ENCODE results near the gene TUFM.

- TF ChIP-seq ZNF565 (CRISPR knock-in tag; conservative IDR thresholded peaks at IDR 0.05; ENCODE audit: low read depth): no peak
- TF ChIP-seq, protein P1, sequence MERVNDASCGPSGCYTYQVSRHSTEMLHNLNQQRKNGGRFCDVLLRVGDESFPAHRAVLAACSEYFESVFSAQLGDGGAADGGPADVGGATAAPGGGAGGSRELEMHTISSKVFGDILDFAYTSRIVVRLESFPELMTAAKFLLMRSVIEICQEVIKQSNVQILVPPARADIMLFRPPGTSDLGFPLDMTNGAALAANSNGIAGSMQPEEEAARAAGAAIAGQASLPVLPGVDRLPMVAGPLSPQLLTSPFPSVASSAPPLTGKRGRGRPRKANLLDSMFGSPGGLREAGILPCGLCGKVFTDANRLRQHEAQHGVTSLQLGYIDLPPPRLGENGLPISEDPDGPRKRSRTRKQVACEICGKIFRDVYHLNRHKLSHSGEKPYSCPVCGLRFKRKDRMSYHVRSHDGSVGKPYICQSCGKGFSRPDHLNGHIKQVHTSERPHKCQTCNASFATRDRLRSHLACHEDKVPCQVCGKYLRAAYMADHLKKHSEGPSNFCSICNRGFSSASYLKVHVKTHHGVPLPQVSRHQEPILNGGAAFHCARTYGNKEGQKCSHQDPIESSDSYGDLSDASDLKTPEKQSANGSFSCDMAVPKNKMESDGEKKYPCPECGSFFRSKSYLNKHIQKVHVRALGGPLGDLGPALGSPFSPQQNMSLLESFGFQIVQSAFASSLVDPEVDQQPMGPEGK (CRISPR knock-in tag; IDR thresholded peaks at IDR 0.05; ENCODE audit: borderline replicate concordance): no peak
- no peak for TF ChIP-seq TCF4 (CRISPR knock-in tag; IDR thresholded peaks at IDR 0.05; ENCODE audit: borderline replicate concordance)
- no peak for TF ChIP-seq BACH2 (CRISPR knock-in tag; IDR thresholded peaks at IDR 0.05; ENCODE audit: borderline replicate concordance)
- TF ChIP-seq ARNTL (CRISPR knock-in tag; IDR thresholded peaks at IDR 0.05; ENCODE audit: borderline replicate concordance, low read depth): no peak
- TF ChIP-seq PPARA (CRISPR knock-in tag; IDR thresholded peaks at IDR 0.05; ENCODE audit: borderline replicate concordance): no peak
- TF ChIP-seq, protein P2, sequence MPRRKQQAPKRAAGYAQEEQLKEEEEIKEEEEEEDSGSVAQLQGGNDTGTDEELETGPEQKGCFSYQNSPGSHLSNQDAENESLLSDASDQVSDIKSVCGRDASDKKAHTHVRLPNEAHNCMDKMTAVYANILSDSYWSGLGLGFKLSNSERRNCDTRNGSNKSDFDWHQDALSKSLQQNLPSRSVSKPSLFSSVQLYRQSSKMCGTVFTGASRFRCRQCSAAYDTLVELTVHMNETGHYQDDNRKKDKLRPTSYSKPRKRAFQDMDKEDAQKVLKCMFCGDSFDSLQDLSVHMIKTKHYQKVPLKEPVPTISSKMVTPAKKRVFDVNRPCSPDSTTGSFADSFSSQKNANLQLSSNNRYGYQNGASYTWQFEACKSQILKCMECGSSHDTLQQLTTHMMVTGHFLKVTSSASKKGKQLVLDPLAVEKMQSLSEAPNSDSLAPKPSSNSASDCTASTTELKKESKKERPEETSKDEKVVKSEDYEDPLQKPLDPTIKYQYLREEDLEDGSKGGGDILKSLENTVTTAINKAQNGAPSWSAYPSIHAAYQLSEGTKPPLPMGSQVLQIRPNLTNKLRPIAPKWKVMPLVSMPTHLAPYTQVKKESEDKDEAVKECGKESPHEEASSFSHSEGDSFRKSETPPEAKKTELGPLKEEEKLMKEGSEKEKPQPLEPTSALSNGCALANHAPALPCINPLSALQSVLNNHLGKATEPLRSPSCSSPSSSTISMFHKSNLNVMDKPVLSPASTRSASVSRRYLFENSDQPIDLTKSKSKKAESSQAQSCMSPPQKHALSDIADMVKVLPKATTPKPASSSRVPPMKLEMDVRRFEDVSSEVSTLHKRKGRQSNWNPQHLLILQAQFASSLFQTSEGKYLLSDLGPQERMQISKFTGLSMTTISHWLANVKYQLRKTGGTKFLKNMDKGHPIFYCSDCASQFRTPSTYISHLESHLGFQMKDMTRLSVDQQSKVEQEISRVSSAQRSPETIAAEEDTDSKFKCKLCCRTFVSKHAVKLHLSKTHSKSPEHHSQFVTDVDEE (CRISPR knock-in tag; IDR thresholded peaks at IDR 0.05): peak; percentile 49; the same call in 1 of the 2 replicates
Measured at GRCh38 chr16:28822520-28823290, 23.4 kb downstream of the TUFM start, which contains the start of gene ATXN2L.

All from SK-N-SH treated with all-trans-retinoic acid at 6 μM for 48 hours (cell line).